Parathyroid adenoma (tissue), 2 donors: ENCODE results near the gene MCM8.
"Not testable (repeated sequence)": the region's sequence is repeated elsewhere in the genome, so short reads cannot be mapped to it uniquely, and the experiment has no call there.

Experiments used
- H2AFZ ChIP-seq: fragments of 300-600 bp; sonication (generic); one replicate; pipeline ENCODE4 v1.7.0; 2017; ENCODE audit warnings: antibody characterized with exemption, mild to moderate bottlenecking
- H3K27ac ChIP-seq: fragments of 300-600 bp; sonication (generic); one replicate; pipeline ENCODE4 v1.7.0; 2017
- H3K27me3 ChIP-seq: fragments of 300-600 bp; sonication (generic); one replicate; pipeline ENCODE4 v1.7.0; 2017; ENCODE audit warnings: low read length; ENCODE audit not compliant: control insufficient read depth, insufficient read depth
- H3K36me3 ChIP-seq: fragments of 300-600 bp; sonication (generic); one replicate; pipeline ENCODE4 v1.7.0; 2017; ENCODE audit warnings: low read length; ENCODE audit not compliant: control insufficient read depth, insufficient read depth
- H3K4me1 ChIP-seq: fragments of 300-600 bp; sonication (generic); one replicate; pipeline ENCODE4 v1.7.0; 2017; ENCODE audit warnings: control low read depth
- H3K4me2 ChIP-seq: fragments of 300-600 bp; sonication (generic); one replicate; pipeline ENCODE4 v1.7.0; 2017; ENCODE audit warnings: low read length
- H3K4me3 ChIP-seq: fragments of 300-600 bp; sonication (generic); one replicate; pipeline ENCODE4 v1.7.0; 2017; ENCODE audit warnings: low read depth, low read length
- H3K79me2 ChIP-seq: fragments of 300-600 bp; sonication (generic); one replicate; pipeline ENCODE4 v1.7.0; 2017; ENCODE audit warnings: control low read depth
- H3K9ac ChIP-seq: fragments of 300-600 bp; sonication (generic); one replicate; pipeline ENCODE4 v1.7.0; 2017; ENCODE audit warnings: mild to moderate bottlenecking
- H3K9me3 ChIP-seq: fragments of 300-600 bp; sonication (generic); one replicate; pipeline ENCODE4 v1.7.0; 2017; ENCODE audit warnings: low read length; ENCODE audit not compliant: control insufficient read depth
- TF ChIP-seq, protein P1 (sequence below): fragments of 300-600 bp; sonication (generic); IDR thresholded peaks from one replicate; pipeline ENCODE4 v1.7.0; 2017; ENCODE audit warnings: antibody characterized with exemption, mild to moderate bottlenecking
- donor health status: primary hyperparathyroidism.

Gene MCM8

GRCh38 chr20:6026051-6026450 is 75.6 kb downstream of the MCM8 start:
- Histone ChIP-seq H3K9ac (no peak overlapping the region), H3K4me2 (no peak overlapping the region), H3K36me3 (no peaks in the 10 kb centered on the region), H3K9me3 (no peaks in the 10 kb centered on the region), H3K27me3 (no peaks in the 10 kb centered on the region), H3K4me1 (no peaks in the 10 kb centered on the region), H3K4me3 (no peak overlapping the region), H2AFZ (no peak overlapping the region), H3K79me2 (peaks cover 21% of the 10 kb centered on the region), H3K27ac (no peak overlapping the region)
- TF ChIP-seq, protein P1, sequence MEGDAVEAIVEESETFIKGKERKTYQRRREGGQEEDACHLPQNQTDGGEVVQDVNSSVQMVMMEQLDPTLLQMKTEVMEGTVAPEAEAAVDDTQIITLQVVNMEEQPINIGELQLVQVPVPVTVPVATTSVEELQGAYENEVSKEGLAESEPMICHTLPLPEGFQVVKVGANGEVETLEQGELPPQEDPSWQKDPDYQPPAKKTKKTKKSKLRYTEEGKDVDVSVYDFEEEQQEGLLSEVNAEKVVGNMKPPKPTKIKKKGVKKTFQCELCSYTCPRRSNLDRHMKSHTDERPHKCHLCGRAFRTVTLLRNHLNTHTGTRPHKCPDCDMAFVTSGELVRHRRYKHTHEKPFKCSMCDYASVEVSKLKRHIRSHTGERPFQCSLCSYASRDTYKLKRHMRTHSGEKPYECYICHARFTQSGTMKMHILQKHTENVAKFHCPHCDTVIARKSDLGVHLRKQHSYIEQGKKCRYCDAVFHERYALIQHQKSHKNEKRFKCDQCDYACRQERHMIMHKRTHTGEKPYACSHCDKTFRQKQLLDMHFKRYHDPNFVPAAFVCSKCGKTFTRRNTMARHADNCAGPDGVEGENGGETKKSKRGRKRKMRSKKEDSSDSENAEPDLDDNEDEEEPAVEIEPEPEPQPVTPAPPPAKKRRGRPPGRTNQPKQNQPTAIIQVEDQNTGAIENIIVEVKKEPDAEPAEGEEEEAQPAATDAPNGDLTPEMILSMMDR, result no peak

DNA sequence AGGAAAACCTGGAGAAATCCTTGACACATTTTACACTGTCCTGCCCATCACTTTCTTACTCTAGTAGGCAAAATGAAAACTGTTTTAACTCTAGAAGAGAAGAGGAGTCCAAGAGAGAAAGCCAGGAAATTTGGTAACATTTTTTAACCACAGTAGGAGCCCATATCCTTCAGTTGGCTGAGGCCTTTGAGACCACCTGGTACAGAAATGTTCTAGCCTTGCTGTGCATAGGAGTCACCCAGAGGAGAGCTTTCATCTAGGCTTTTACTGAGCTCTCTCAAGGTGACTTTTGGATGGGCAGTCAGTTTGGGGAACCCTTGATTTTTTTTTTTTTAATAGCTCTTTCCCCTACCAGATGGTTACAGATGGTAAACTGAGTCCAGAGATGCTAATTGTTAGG is 78.4 kb downstream of the MCM8 start:
- Histone ChIP-seq H3K4me2 (no peak overlapping the region), H3K27ac (no peak overlapping the region), H3K9me3 (no peaks in the 10 kb centered on the region)

DNA sequence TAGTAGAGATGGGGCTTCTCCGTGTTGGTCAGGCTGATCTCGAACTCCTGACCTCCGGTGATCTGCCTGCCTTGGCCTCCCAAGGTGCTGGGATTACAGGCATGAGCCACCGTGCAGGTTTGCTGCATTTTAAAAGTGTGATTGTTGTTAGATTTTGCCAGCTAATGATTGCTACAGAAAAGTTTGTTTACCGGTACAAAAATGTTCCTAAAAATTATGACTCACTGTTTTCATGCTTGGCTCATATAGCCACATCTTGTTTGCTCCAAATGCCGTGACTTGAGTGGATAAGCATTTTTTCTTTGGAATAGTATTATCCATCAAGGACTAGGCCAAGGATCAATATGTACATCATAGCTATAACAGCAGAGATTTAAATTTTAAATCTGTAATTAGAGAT is 79.1 kb downstream of the MCM8 start:
- Histone ChIP-seq H3K36me3 (no peaks in the 10 kb centered on the region), H3K27ac (no peak overlapping the region), H3K27me3 (no peaks in the 10 kb centered on the region), H3K4me3 (no peak overlapping the region), H3K9me3 (no peaks in the 10 kb centered on the region), H2AFZ (no peak overlapping the region), H3K79me2 (peaks cover 11% of the 10 kb centered on the region), H3K4me2 (no peak overlapping the region), H3K9ac (no peak overlapping the region), H3K4me1 (no peaks in the 10 kb centered on the region)
- TF ChIP-seq, protein P1, result no peak

More for the DNA sequence above, 78.4 kb downstream of the MCM8 start:
- TF ChIP-seq, protein P1, result no peak
- no peaks in the 10 kb centered on the region for H3K36me3 ChIP-seq
- no peak overlapping the region for H3K9ac ChIP-seq
- H3K79me2 ChIP-seq, result peaks cover 15% of the 10 kb centered on the region
- no peaks in the 10 kb centered on the region for H3K4me1 ChIP-seq
- no peak overlapping the region for H3K4me3 ChIP-seq
- no peaks in the 10 kb centered on the region for H3K27me3 ChIP-seq
- H2AFZ ChIP-seq, result no peak overlapping the region

DNA sequence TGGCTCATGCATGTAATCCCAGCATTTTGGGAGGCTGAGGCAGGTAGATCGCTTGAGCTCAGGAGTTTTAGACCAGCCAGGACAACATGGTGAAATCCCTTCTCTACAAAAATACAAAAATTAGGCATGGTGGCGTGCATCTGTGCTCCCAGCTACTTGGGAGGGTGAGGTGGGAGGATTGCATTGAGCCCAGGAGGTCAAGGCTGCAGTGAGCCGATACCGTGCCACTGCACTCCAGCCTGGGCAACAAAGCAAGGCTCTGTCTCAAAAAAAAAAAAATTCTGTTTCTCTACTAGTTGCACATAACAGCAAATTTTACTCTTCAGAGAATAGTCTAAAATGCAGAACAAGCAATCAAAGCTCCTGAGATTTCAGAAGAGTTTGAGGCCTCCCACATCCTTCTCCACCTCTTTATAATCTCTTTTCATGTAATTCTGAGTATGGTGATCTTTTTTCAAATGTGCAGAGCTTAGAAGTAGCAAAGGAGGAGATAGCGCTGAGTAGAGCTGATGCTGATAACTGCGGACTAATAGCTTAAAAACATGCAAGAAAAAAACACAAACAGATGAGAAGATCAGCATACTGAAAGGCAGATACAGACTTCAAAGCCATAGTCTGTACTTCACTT is 80.1 kb downstream of the MCM8 start:
- H3K36me3 ChIP-seq, result no peaks in the 10 kb centered on the region
- no peak overlapping the region for H3K27ac ChIP-seq
- no peak overlapping the region for H2AFZ ChIP-seq
- H3K4me1 ChIP-seq, result no peaks in the 10 kb centered on the region
- no peak overlapping the region for H3K4me3 ChIP-seq
- H3K9ac ChIP-seq, result no peak overlapping the region
- no peaks in the 10 kb centered on the region for H3K9me3 ChIP-seq
- H3K27me3 ChIP-seq, result no peaks in the 10 kb centered on the region
- H3K4me2 ChIP-seq, result no peak overlapping the region
- H3K79me2 ChIP-seq, result peaks cover 5% of the 10 kb centered on the region
- TF ChIP-seq, protein P1, result no peak

DNA sequence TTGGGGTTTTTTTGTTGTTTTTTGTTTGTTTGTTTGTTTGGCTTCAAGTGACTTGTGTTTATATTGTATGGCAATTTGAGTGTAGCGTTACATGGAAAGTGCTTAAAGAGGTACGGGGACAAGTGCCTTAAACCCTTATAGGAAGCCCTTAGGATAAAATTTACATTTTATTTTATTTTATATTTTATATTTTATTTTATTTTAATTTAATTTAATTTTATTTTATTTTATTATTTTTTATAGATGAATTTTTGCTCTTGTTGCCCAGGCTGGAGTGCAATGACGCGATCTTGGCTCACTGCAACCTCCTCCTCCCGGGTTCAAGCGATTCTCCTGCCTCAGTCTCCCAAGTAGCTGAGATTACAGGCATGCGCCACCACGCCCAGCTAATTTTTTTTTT is 82.5 kb downstream of the MCM8 start:
- H3K4me1 ChIP-seq, H3K36me3 ChIP-seq, H3K27me3 ChIP-seq, H3K4me3 ChIP-seq, H3K79me2 ChIP-seq, H3K9ac ChIP-seq, H3K4me2 ChIP-seq, H2AFZ ChIP-seq, H3K27ac ChIP-seq, H3K9me3 ChIP-seq: not testable (repeated sequence)
